Activated CD4-positive, alpha-beta T cell treated with anti-CD3 and anti-CD28 coated beads, Interleukin-2, amount 10 ng/mL, durations not matched to agents 7 days and 5 days (primary cell): ENCODE measurements around the gene H2AZ2. TPM values are rescaled to one million over a fixed set of nuclear protein-coding genes. Genes with fewer than 3 reads are reported as not detected.
"Not testable (repeated sequence)": the region's sequence is repeated elsewhere in the genome, so short reads cannot be mapped to it uniquely, and the experiment has no call there.

ENCODE experiments used
- CTCF ChIA-PET: fragments of 350-600 bp; sonication (Branson Sonifier 250); formaldehyde crosslinking; loops from one replicate; lab custom pipeline; 2021; ENCODE audit warnings: antibody characterized with exemption; lab: Charles Lee
- POLR2A ChIA-PET: fragments of 350-600 bp; sonication (Branson Sonifier 250); formaldehyde crosslinking; loops from one replicate; lab custom pipeline; 2021; ENCODE audit warnings: antibody characterized with exemption; lab: Charles Lee
- DNase-seq: peaks from one replicate; pipeline ENCODE4 v3.0.0-alpha.2; 2020
- H3K27ac Mint-ChIP-seq: one replicate; pipeline ENCODE4 v1.8.0; 2021; ENCODE audit warnings: mild to moderate bottlenecking, moderate library complexity, mixed read lengths
- H3K27me3 Mint-ChIP-seq: one replicate; pipeline ENCODE4 v1.8.0; 2021; ENCODE audit warnings: mixed read lengths
- H3K36me3 Mint-ChIP-seq: one replicate; pipeline ENCODE4 v1.8.0; 2021; ENCODE audit warnings: low read depth, mixed read lengths
- H3K4me1 Mint-ChIP-seq: one replicate; pipeline ENCODE4 v1.8.0; 2021; ENCODE audit warnings: mixed read lengths
- H3K4me3 Mint-ChIP-seq: one replicate; pipeline ENCODE4 v1.8.0; 2021; ENCODE audit warnings: mild to moderate bottlenecking, moderate library complexity, mixed read lengths
- H3K9me3 Mint-ChIP-seq: one replicate; pipeline ENCODE4 v1.8.0; 2021; ENCODE audit warnings: mixed read lengths
- total RNA-seq, 2 experiments: library from RNA; stranded (reverse); gene quantifications; one replicate each; pipeline ENCODE4 v1.2.3, GENCODE V29; 2021

The H2AZ2 gene
- total RNA-seq, 2 experiments from 2014 or later, result 327 to 404 TPM

- H3K4me3 Mint-ChIP-seq, result peak overlapping the region; percentile 91
- peaks cover 51% of the 10 kb centered on the region for H3K4me1 Mint-ChIP-seq
- ChIA-PET POLR2A (no interaction called here), CTCF (interaction anchor here (1.6 to 4.1 kb wide), 5 partner anchors 8 to 278 kb away, joined by 3 to 14 read pairs (median 7); no protein-coding TSS in a partner anchor)
- H3K9me3 Mint-ChIP-seq, result no peaks in the 10 kb centered on the region
- H3K27ac Mint-ChIP-seq, result peak overlapping the region; percentile 99
- DNase-seq, result no peak
- H3K27me3 Mint-ChIP-seq, result no peaks in the 10 kb centered on the region
- peaks cover 40% of the 10 kb centered on the region for H3K36me3 Mint-ChIP-seq
Observed at GRCh38 chr7:44845451-44845850, 2.4 kb downstream of the H2AZ2 start.

GRCh38 chr7:44843440-44843839, 4.4 kb downstream of the H2AZ2 start:
- H3K27ac Mint-ChIP-seq, H3K9me3 Mint-ChIP-seq, POLR2A ChIA-PET, DNase-seq, H3K4me3 Mint-ChIP-seq, H3K27me3 Mint-ChIP-seq: not testable (repeated sequence)
- CTCF ChIA-PET, result interaction anchor here (1.2 to 3.3 kb wide), 6 partner anchors 12 to 261 kb away, joined by 3 to 12 read pairs (median 5); partner anchors contain the start of gene PPIA
- H3K4me1 Mint-ChIP-seq, result peaks cover 47% of the 10 kb centered on the region
- peaks cover 45% of the 10 kb centered on the region for H3K36me3 Mint-ChIP-seq

GRCh38 chr7:44842675-44843074, 5.2 kb downstream of the H2AZ2 start:
- H3K36me3 Mint-ChIP-seq, result peaks cover 47% of the 10 kb centered on the region
- DNase-seq, H3K4me3 Mint-ChIP-seq, H3K9me3 Mint-ChIP-seq, H3K27me3 Mint-ChIP-seq, POLR2A ChIA-PET: not testable (repeated sequence)
- CTCF ChIA-PET, result interaction anchor here (1.2 to 3.3 kb wide), 5 partner anchors 11 to 46 kb away, joined by 3 to 12 read pairs (median 6); partner anchors contain the start of gene PPIA
- peaks cover 48% of the 10 kb centered on the region for H3K4me1 Mint-ChIP-seq
- peak overlapping the region; percentile 68 for H3K27ac Mint-ChIP-seq

- no peak for DNase-seq
- Mint-ChIP-seq H3K4me3 (no peak overlapping the region), H3K27ac (no peak overlapping the region), H3K36me3 (peaks cover 56% of the 10 kb centered on the region), H3K4me1 (peaks cover 26% of the 10 kb centered on the region), H3K9me3 (no peaks in the 10 kb centered on the region), H3K27me3 (no peaks in the 10 kb centered on the region)
- ChIA-PET POLR2A (no interaction called here), CTCF (interaction anchor here (1.9 kb wide), 1 partner anchor 8 kb away, joined by 6 read pairs; no protein-coding TSS in a partner anchor)
Observed at GRCh38 chr7:44838751-44839150, 9.1 kb downstream of the H2AZ2 start.

GRCh38 chr7:44827567-44827966, 20.3 kb downstream of the H2AZ2 start:
- ChIA-PET POLR2A (no interaction called here), CTCF (interaction anchor here (1.2 to 3.4 kb wide), 3 partner anchors 20 to 72 kb away, joined by 4 to 14 read pairs (median 4); partner anchors contain the start of gene H2AZ2)
- Mint-ChIP-seq H3K4me3 (no peak overlapping the region), H3K27me3 (no peaks in the 10 kb centered on the region), H3K4me1 (peaks cover 18% of the 10 kb centered on the region), H3K9me3 (no peaks in the 10 kb centered on the region), H3K36me3 (peaks cover 52% of the 10 kb centered on the region), H3K27ac (no peak overlapping the region)
- DNase-seq, result no peak

- no peaks in the 10 kb centered on the region for H3K9me3 Mint-ChIP-seq
- H3K36me3 Mint-ChIP-seq, result peaks cover 36% of the 10 kb centered on the region
- no peak overlapping the region for H3K4me3 Mint-ChIP-seq
- peaks cover 18% of the 10 kb centered on the region for H3K4me1 Mint-ChIP-seq
- ChIA-PET CTCF (interaction anchor here (0.6 to 3.4 kb wide), 5 partner anchors 18 to 204 kb away, joined by 3 to 14 read pairs (median 3); partner anchors contain the start of gene H2AZ2), POLR2A (no interaction called here)
- no peaks in the 10 kb centered on the region for H3K27me3 Mint-ChIP-seq
- peak overlapping the region; percentile 37 for H3K27ac Mint-ChIP-seq
- DNase-seq, result no peak
Observed at GRCh38 chr7:44824894-44825526, 22.9 kb downstream of the H2AZ2 start.

- H3K4me3 Mint-ChIP-seq, result no peak overlapping the region
- CTCF ChIA-PET, result interaction anchor here (0.8 to 1.0 kb wide), 3 partner anchors 8 to 133 kb away, joined by 3 read pairs; no protein-coding TSS in a partner anchor
- no peaks in the 10 kb centered on the region for H3K27me3 Mint-ChIP-seq
- POLR2A ChIA-PET, result no interaction called here
- H3K9me3 Mint-ChIP-seq, result no peaks in the 10 kb centered on the region
- no peak for DNase-seq
- peaks cover 23% of the 10 kb centered on the region for H3K36me3 Mint-ChIP-seq
- peaks cover 17% of the 10 kb centered on the region for H3K4me1 Mint-ChIP-seq
- no peak overlapping the region for H3K27ac Mint-ChIP-seq
Observed at GRCh38 chr7:44823255-44823781, 24.6 kb downstream of the H2AZ2 start.

GRCh38 chr7:44819292-44819691, 28.6 kb downstream of the H2AZ2 start:
- Mint-ChIP-seq H3K4me1 (peaks cover 7% of the 10 kb centered on the region), H3K27ac (no peak overlapping the region), H3K4me3 (no peak overlapping the region), H3K27me3 (no peaks in the 10 kb centered on the region), H3K36me3 (peaks cover 2% of the 10 kb centered on the region), H3K9me3 (no peaks in the 10 kb centered on the region)
- CTCF ChIA-PET, result no interaction called here
- no peak for DNase-seq
- POLR2A ChIA-PET, result no interaction called here

- CTCF ChIA-PET, result no interaction called here
- POLR2A ChIA-PET, result no interaction called here
- no peaks in the 10 kb centered on the region for H3K36me3 Mint-ChIP-seq
- no peak for DNase-seq
- peaks cover 2% of the 10 kb centered on the region for H3K4me1 Mint-ChIP-seq
- no peak overlapping the region for H3K4me3 Mint-ChIP-seq
- no peaks in the 10 kb centered on the region for H3K9me3 Mint-ChIP-seq
- no peaks in the 10 kb centered on the region for H3K27me3 Mint-ChIP-seq
- no peak overlapping the region for H3K27ac Mint-ChIP-seq
Observed at GRCh38 chr7:44814919-44815318, 33.0 kb downstream of the H2AZ2 start.

- Mint-ChIP-seq H3K27me3 (no peaks in the 10 kb centered on the region), H3K4me3 (no peak overlapping the region), H3K27ac (no peak overlapping the region), H3K36me3 (no peaks in the 10 kb centered on the region), H3K9me3 (no peaks in the 10 kb centered on the region), H3K4me1 (peaks cover 2% of the 10 kb centered on the region)
- ChIA-PET POLR2A (no interaction called here), CTCF (interaction anchor here (0.6 to 1.2 kb wide), 2 partner anchors 8 to 110 kb away, joined by 3 to 5 read pairs; no protein-coding TSS in a partner anchor)
- DNase-seq, result no peak
Observed at GRCh38 chr7:44811571-44811970, 36.3 kb downstream of the H2AZ2 start.

- H3K9me3 Mint-ChIP-seq, result no peaks in the 10 kb centered on the region
- ChIA-PET POLR2A (no interaction called here), CTCF (interaction anchor here (0.6 kb wide), 1 partner anchor 110 kb away, joined by 3 read pairs; no protein-coding TSS in a partner anchor)
- H3K36me3 Mint-ChIP-seq, result no peaks in the 10 kb centered on the region
- no peak for DNase-seq
- H3K4me3 Mint-ChIP-seq, result no peak overlapping the region
- no peak overlapping the region for H3K27ac Mint-ChIP-seq
- peaks cover 2% of the 10 kb centered on the region for H3K4me1 Mint-ChIP-seq
- no peaks in the 10 kb centered on the region for H3K27me3 Mint-ChIP-seq
Observed at GRCh38 chr7:44811093-44811492, 36.8 kb downstream of the H2AZ2 start.

GRCh38 chr7:44808914-44809393, 38.9 kb downstream of the H2AZ2 start:
- H3K27ac Mint-ChIP-seq, result no peak overlapping the region
- CTCF ChIA-PET, result no interaction called here

GRCh38 chr7:44805950-44806349, 41.9 kb downstream of the H2AZ2 start:
- H3K4me1 Mint-ChIP-seq, result peaks cover 15% of the 10 kb centered on the region
- peak overlapping the region; percentile 62 for H3K27ac Mint-ChIP-seq

More at GRCh38 chr7:44808914-44809393, 38.9 kb downstream of the H2AZ2 start:
- POLR2A ChIA-PET, result no interaction called here
- Mint-ChIP-seq H3K9me3 (no peaks in the 10 kb centered on the region), H3K27me3 (no peaks in the 10 kb centered on the region), H3K36me3 (no peaks in the 10 kb centered on the region), H3K4me3 (no peak overlapping the region), H3K4me1 (peaks cover 2% of the 10 kb centered on the region)
- no peak for DNase-seq

More at GRCh38 chr7:44805950-44806349, 41.9 kb downstream of the H2AZ2 start:
- no peak overlapping the region for H3K4me3 Mint-ChIP-seq
- H3K36me3 Mint-ChIP-seq, result peaks cover 23% of the 10 kb centered on the region
- ChIA-PET POLR2A (no interaction called here), CTCF (interaction anchor here (1.6 kb wide), 1 partner anchor 22 kb away, joined by 4 read pairs; no protein-coding TSS in a partner anchor)
- H3K9me3 Mint-ChIP-seq, result no peaks in the 10 kb centered on the region
- no peaks in the 10 kb centered on the region for H3K27me3 Mint-ChIP-seq
- no peak for DNase-seq
